Measurements from ENCODE around the gene ANKRD28. TPM values are rescaled to one million over a fixed set of nuclear protein-coding genes. Genes with fewer than 3 reads are reported as not detected.

ANKRD28 gene
- total and polyA plus RNA-seq, 2 of the 8 experiments (the other 6 are each of a cell fraction or from before 2014, with no cell fraction given), result 39.1 to 61.7 TPM

DNA sequence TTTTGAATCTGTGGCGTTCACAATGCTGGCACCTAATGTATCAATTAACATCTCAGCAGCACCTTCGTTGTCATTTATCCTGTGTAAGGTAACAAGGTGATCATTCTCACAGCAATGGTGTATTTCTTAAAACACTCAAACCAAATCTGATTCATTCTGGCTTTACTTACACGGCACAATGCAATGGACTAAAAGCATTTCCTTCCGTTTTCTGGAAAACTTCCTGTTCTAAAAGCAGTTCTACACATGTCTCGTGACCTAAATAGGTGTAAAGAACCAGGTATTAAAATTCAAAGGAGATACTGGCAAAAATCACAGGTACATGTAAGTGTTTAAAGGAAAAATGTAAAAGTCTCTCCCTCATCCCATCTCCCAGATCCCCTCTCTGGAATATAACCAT, 118.5 kb downstream of the ANKRD28 start (continued):
- TF ChIP-seq ATF3 (IDR thresholded peaks at IDR 0.05; ENCODE audit: insufficient read depth, low read depth, low read length) (no peak), PHF8 (conservative IDR thresholded peaks at IDR 0.05; ENCODE audit: low read depth, low read length) (no peak), SIX5 (IDR thresholded peaks at IDR 0.05; ENCODE audit: low read depth, low read length) (no peak)
